GM19043 (cell line): ENCODE data around the gene RDH5.

Experiments used
- ATAC-seq: cut with Tn5 transposase; IDR thresholded peaks from one replicate; pipeline ENCODE4 v1.9.1; 2021; ENCODE audit warnings: low read depth; ENCODE audit not compliant: unreplicated experiment

Gene RDH5

GRCh38 chr12:55720071-55720564, at the start of gene RDH5:
RDH5 (plus strand) TSS chr12:55720393; CDS start chr12:55721185, 792 bp downstream.
- no peak for ATAC-seq

- ATAC-seq = no peak
Observed at GRCh38 chr12:55671746-55672145, 48.4 kb upstream of the RDH5 start.

DNA sequence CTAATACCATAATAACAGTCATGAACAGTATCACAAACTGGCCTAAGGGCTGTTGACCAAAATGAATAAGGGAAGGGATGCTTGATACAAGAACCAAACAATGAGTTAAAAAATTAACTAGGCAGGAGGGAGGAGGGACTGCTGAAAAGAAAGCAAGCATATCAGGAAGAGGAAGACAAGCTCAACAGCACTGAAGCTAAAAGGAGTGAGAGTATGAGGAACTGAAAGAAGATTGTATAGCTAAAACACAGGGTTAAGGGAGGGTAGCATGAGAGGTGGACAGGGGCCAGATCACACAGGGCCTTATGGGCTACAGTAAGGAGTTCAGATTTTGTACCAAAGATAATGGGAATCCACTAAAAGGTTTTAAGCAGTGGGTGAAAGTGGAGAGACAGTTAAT, 46.6 kb upstream of the RDH5 start:
- peak; percentile 100 for ATAC-seq

GRCh38 chr12:55675666-55676065, 44.5 kb upstream of the RDH5 start:
- ATAC-seq = no peak

DNA sequence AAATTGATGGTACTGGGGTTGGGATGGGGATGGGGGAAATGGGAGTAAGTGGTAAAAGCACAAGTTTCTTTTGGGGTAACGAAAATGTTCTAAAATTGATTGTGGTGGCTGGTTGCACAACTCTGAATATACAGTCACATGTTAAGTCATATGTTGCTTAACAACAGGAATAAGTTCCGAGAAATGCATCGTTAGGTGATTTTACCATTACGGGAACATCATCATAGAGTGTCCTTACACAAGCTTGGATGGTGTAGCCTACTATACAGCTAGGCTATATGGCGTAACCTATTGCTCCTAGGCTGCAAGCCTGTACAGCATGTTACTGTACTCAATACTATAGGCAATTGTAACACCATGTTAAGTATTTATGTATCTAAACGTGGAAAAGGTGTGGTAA, 43.5 kb upstream of the RDH5 start:
- no peak for ATAC-seq

DNA sequence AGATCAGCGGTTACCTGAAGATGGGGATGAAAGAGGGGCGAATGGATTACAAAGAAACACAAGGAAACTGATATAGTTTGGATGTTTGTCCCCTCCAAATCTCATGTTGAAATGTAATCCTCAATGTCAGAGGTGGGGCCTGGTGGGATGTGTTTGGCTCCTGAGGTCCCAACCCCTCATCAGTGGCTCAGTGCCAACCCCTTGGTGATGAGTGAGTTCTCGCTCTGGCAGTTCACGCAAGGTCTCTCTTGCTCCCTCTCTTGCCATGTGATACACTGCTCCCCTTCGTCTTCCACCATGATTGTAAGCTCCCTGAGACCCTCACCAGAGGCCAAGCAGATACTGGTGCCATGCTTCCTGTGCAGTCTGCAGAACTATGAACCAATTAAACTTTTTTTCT, 40.5 kb upstream of the RDH5 start:
- no peak for ATAC-seq

GRCh38 chr12:55681142-55682077, 38.8 kb upstream of the RDH5 start:
- no peak for ATAC-seq

- ATAC-seq = no peak
Observed at GRCh38 chr12:55682087-55682796, 38.0 kb upstream of the RDH5 start.

GRCh38 chr12:55683676-55684075, 36.5 kb upstream of the RDH5 start:
- no peak for ATAC-seq

GRCh38 chr12:55684761-55685370, 35.3 kb upstream of the RDH5 start:
- no peak for ATAC-seq

GRCh38 chr12:55685671-55686070, 34.5 kb upstream of the RDH5 start:
- no peak for ATAC-seq

GRCh38 chr12:55686366-55687010, 33.7 kb upstream of the RDH5 start:
- ATAC-seq = no peak

DNA sequence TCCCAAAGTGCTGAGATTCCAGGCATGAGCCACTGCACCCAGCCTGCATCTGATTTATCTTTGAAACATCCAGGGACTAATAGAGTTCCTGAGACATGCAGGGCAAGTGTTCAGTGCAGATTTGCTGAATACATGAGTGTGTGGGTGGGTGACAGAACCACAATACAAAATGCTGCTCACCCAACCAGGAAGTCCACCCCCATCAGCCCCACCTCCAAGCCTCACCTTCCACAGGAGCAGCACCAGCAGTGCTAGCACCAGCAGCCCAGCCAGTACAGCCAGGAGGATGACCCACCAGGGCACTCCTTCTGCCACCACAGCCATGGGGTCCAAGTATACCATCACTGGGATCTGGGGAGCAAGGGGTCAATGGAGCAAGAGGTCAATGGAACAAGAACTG, 32.4 kb upstream of the RDH5 start:
- ATAC-seq = no peak

GRCh38 chr12:55688716-55689655, 31.2 kb upstream of the RDH5 start:
- ATAC-seq = no peak

GRCh38 chr12:55692631-55693322, 27.4 kb upstream of the RDH5 start:
- no peak for ATAC-seq

DNA sequence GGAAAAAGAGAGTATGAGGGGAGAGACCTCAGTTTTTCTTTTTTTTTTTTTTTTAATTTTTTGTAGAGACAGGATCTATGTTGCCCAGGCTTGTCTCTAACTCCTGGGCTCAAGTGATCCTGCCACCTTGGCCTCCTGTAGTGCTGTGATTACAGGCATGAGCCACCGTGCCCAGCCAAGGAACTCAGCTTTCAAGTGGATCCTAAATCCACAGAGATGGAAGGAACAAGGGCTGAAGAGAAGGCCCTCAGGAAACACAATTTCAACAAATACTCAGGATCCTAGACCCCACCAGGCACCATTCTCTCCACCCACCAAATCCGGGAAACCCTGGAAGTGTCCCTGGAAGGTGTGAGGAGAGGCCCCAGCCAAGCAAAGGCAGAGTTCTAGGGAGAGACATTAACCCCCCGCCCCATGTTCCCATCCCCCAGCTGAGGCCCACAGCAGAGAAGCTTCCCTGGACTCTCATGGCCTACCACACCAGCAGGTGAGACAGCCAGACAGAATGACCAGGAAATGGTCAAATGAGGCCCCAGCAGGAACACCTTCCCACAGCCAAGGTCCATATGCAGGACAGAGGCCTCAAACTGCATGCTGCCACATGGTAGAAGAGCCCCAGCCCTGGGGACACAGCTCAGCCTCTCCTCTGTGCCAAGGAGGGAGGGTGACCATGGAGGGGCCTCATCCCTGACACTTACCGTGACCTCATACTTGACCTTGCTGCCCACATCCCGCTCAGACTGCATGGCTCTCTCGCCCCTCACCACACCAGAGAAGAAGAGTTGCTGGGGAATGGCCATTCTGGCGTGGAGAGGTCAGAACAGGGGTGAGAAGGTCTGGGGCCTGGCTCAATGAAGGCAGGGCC, 26.6 kb upstream of the RDH5 start:
- ATAC-seq = no peak

GRCh38 chr12:55694188-55694515, 26.0 kb upstream of the RDH5 start:
- no peak for ATAC-seq

- ATAC-seq = no peak
Observed at GRCh38 chr12:55694651-55695050, 25.5 kb upstream of the RDH5 start.
